ENCODE results near the gene MS4A4E.

DNA sequence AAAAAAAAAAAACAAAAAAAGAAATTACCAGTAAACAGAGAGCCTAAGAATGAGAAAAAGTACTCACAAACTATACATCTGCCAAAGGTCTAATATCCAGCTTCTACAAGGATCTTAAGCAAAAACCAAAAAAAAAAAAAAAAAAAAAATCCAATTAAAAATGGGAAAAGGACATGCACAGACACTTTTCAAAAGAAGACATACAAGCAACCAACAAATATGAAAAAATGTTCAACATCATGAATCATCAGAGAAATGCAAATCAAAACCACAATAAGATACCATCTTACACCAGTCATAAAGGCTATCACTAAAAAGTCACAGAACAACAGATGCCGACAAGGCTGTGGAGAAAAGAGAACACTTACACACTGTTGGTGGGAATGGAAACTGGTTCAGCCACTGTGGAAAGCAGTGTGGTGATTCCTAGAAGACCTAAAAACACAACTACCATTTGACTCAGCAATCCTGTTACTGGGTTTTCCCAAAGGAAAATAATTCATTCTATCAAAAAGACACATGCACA lies 78.3 kb downstream of the MS4A4E start:
- TF ChIP-seq ZNF777 (tag by site-specific recombination; IDR thresholded peaks at IDR 0.05; ENCODE audit: borderline replicate concordance), result no peak
- TF ChIP-seq SP2 (tag by site-specific recombination; IDR thresholded peaks at IDR 0.05), result no peak
- no peak for TF ChIP-seq ZSCAN4 (tag by site-specific recombination; IDR thresholded peaks at IDR 0.05)
- TF ChIP-seq, protein P1, sequence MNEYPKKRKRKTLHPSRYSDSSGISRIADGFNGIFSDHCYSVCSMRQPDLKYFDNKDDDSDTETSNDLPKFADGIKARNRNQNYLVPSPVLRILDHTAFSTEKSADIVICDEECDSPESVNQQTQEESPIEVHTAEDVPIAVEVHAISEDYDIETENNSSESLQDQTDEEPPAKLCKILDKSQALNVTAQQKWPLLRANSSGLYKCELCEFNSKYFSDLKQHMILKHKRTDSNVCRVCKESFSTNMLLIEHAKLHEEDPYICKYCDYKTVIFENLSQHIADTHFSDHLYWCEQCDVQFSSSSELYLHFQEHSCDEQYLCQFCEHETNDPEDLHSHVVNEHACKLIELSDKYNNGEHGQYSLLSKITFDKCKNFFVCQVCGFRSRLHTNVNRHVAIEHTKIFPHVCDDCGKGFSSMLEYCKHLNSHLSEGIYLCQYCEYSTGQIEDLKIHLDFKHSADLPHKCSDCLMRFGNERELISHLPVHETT (tag by site-specific recombination; IDR thresholded peaks at IDR 0.05), result no peak
- TF ChIP-seq, protein P2, sequence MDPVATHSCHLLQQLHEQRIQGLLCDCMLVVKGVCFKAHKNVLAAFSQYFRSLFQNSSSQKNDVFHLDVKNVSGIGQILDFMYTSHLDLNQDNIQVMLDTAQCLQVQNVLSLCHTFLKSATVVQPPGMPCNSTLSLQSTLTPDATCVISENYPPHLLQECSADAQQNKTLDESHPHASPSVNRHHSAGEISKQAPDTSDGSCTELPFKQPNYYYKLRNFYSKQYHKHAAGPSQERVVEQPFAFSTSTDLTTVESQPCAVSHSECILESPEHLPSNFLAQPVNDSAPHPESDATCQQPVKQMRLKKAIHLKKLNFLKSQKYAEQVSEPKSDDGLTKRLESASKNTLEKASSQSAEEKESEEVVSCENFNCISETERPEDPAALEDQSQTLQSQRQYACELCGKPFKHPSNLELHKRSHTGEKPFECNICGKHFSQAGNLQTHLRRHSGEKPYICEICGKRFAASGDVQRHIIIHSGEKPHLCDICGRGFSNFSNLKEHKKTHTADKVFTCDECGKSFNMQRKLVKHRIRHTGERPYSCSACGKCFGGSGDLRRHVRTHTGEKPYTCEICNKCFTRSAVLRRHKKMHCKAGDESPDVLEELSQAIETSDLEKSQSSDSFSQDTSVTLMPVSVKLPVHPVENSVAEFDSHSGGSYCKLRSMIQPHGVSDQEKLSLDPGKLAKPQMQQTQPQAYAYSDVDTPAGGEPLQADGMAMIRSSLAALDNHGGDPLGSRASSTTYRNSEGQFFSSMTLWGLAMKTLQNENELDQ (tag by site-specific recombination; IDR thresholded peaks at IDR 0.05; ENCODE audit: low read depth), result no peak
- TF ChIP-seq, protein P3, sequence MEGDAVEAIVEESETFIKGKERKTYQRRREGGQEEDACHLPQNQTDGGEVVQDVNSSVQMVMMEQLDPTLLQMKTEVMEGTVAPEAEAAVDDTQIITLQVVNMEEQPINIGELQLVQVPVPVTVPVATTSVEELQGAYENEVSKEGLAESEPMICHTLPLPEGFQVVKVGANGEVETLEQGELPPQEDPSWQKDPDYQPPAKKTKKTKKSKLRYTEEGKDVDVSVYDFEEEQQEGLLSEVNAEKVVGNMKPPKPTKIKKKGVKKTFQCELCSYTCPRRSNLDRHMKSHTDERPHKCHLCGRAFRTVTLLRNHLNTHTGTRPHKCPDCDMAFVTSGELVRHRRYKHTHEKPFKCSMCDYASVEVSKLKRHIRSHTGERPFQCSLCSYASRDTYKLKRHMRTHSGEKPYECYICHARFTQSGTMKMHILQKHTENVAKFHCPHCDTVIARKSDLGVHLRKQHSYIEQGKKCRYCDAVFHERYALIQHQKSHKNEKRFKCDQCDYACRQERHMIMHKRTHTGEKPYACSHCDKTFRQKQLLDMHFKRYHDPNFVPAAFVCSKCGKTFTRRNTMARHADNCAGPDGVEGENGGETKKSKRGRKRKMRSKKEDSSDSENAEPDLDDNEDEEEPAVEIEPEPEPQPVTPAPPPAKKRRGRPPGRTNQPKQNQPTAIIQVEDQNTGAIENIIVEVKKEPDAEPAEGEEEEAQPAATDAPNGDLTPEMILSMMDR (tag by site-specific recombination; IDR thresholded peaks at IDR 0.05), result no peak
- TF ChIP-seq ZNF747 (tag by site-specific recombination; IDR thresholded peaks at IDR 0.05), result no peak
- TF ChIP-seq, protein P4, sequence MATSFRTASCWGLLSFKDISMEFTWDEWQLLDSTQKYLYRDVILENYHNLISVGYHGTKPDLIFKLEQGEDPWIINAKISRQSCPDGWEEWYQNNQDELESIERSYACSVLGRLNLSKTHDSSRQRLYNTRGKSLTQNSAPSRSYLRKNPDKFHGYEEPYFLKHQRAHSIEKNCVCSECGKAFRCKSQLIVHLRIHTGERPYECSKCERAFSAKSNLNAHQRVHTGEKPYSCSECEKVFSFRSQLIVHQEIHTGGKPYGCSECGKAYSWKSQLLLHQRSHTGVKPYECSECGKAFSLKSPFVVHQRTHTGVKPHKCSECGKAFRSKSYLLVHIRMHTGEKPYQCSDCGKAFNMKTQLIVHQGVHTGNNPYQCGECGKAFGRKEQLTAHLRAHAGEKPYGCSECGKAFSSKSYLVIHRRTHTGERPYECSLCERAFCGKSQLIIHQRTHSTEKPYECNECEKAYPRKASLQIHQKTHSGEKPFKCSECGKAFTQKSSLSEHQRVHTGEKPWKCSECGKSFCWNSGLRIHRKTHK (tag by site-specific recombination; IDR thresholded peaks at IDR 0.05), result no peak
- TF ChIP-seq ZNF830 (tag by site-specific recombination; IDR thresholded peaks at IDR 0.05; ENCODE audit: low read depth), result no peak
- no peak for TF ChIP-seq ZNF701 (tag by site-specific recombination; IDR thresholded peaks at IDR 0.05)
- TF ChIP-seq ZNF37A (tag by site-specific recombination; IDR thresholded peaks at IDR 0.05), result no peak
- no peak for TF ChIP-seq ZBTB21 (tag by site-specific recombination; IDR thresholded peaks at IDR 0.05)
- no peak for TF ChIP-seq ZNF121 (tag by site-specific recombination; IDR thresholded peaks at IDR 0.05)
- no peak for TF ChIP-seq PRDM1 (tag by site-specific recombination; IDR thresholded peaks at IDR 0.05)

Measured in HEK293 (cell line).